HAP-1 (cell line): Measurements from ENCODE around the gene EHD1.

Source experiments
- DNase-seq, 2 experiments: peaks; one replicate each; pipeline ENCODE4 v3.0.0-alpha.2; 2016 to 2020; ENCODE audit warnings: low spot score in 2 of 2
- H3K27me3 ChIP-seq: fragments of 250-450 bp; sonication (Bioruptor Pico); 2 replicates; pipeline ENCODE4 v1.5.1; 2020; ENCODE audit warnings: low read depth, mild to moderate bottlenecking, moderate library complexity
- H3K36me3 ChIP-seq: fragments of 250-450 bp; sonication (Bioruptor Pico); replicated peaks from 2 replicates; pipeline ENCODE4 v1.5.1; 2020; ENCODE audit warnings: mild to moderate bottlenecking
- H3K4me1 ChIP-seq: fragments of 250-450 bp; sonication (Bioruptor Pico); 2 replicates; pipeline ENCODE4 v1.5.1; 2020; ENCODE audit warnings: mild to moderate bottlenecking
- H3K4me3 ChIP-seq: fragments of 250-450 bp; sonication (Bioruptor Pico); 2 replicates; pipeline ENCODE4 v1.5.1; 2020; ENCODE audit warnings: mild to moderate bottlenecking, moderate library complexity
- H3K9me3 ChIP-seq: fragments of 250-450 bp; sonication (Bioruptor Pico); 2 replicates; pipeline ENCODE4 v1.5.1; 2020; ENCODE audit warnings: mild to moderate bottlenecking, moderate library complexity
- in situ Hi-C: fragments of 300-500 bp; cut with MboI; formaldehyde crosslinking; loops from 3 replicates; pipeline ENCODE4 v1.14.3; 2020; ENCODE audit warnings: low sequenced_read_pairs, inconsistent platforms, mixed read lengths

Gene EHD1

DNA sequence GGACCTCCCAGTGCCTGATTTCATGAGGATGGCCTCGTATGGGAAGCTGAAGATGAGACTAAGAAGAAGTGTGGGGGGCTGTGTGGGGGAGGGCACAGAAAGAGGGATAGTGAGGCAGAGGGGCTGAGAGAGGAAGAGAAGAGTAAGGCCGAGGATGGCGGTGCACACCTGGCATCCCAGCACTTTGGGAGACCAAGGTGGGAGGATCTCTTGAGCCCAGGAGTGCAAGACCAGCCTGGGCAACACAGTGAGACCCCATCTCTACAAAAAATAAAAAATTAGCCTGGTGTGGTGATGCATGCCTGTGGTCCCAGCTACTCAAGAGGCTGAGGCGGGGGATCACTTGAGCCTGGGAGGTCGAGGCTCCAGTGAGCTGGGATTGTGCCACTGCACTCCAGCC lies 13.5 kb upstream of the EHD1 start:
- Histone ChIP-seq H3K27me3 (no peaks in the 10 kb centered on the region), H3K36me3 (peaks cover 6% of the 10 kb centered on the region), H3K4me1 (peaks cover 13% of the 10 kb centered on the region), H3K9me3 (no peaks in the 10 kb centered on the region), H3K4me3 (no peak overlapping the region)
- in situ Hi-C loops, result loop anchor here (5.0 kb wide), 1 partner anchor 45 kb away; no protein-coding TSS in a partner anchor
- DNase-seq, result no peak

DNA sequence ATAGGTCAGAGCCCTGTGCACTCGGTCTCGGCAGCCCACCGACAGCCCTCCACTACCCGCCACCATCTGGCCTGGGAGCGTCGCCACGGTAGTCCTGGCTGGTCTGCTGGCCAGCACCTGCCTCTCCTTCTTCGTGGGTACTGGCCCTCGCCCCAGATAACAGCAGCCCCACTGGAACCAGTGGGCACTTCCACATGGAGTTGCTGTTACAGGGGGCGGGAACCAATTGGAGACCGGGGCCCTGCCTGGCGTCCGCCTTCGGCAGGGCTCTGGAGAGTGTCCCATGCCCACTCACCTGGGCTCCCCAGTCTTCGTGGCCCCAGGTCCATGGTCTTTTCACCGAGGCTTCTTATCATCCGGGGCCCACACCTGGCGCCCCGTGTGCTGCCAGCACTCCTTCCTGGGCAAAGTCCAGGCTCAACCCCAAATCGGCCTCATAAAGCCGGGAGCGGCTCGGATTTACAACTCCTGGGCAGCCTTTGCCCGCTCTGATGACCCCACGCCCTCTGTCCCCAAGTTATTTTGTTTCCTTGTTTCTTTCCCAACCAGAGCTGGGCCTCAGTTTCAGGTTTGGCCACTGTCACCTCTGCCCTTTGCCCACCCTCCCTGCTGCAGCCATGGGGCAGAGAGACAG lies 12.9 kb upstream of the EHD1 start:
- in situ Hi-C loops, result loop anchor here (5.0 kb wide), 1 partner anchor 44 kb away; no protein-coding TSS in a partner anchor
- peaks cover 13% of the 10 kb centered on the region for H3K4me1 ChIP-seq

DNA sequence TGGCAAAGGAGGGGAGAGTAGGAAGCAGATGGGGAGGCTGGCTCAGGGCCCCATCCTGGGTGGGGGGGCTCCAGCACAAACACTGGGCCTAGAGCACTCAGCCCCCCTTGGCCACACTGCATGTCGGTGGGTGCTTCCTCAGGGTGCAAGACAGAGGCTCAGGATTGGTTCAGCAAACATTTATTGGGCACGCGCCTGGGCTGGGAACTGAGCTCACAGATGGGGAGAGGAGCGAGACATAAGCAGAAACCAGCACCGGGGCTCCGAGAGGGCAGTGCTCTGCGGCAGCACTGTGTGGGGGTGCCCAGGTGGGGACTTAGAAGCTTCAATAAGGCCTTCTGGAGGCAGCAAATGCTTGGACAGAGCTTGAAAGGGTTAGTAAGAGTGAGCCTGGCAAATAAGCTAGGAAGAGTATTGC lies 12.1 kb upstream of the EHD1 start:
- H3K9me3 ChIP-seq, result no peaks in the 10 kb centered on the region
- peaks cover 13% of the 10 kb centered on the region for H3K4me1 ChIP-seq
- no peak overlapping the region for H3K4me3 ChIP-seq
- H3K36me3 ChIP-seq, result peaks cover 6% of the 10 kb centered on the region; the same call in 1 of the 2 replicates
- in situ Hi-C loops, result loop anchor here (5.0 kb wide), 1 partner anchor 43 kb away; no protein-coding TSS in a partner anchor
- DNase-seq, result no peak
- no peaks in the 10 kb centered on the region for H3K27me3 ChIP-seq

More for the DNA sequence above, 12.9 kb upstream of the EHD1 start:
- H3K4me3 ChIP-seq, result no peak overlapping the region
- H3K36me3 ChIP-seq, result peaks cover 6% of the 10 kb centered on the region
- no peaks in the 10 kb centered on the region for H3K27me3 ChIP-seq
- DNase-seq, result no peak
- no peaks in the 10 kb centered on the region for H3K9me3 ChIP-seq

DNA sequence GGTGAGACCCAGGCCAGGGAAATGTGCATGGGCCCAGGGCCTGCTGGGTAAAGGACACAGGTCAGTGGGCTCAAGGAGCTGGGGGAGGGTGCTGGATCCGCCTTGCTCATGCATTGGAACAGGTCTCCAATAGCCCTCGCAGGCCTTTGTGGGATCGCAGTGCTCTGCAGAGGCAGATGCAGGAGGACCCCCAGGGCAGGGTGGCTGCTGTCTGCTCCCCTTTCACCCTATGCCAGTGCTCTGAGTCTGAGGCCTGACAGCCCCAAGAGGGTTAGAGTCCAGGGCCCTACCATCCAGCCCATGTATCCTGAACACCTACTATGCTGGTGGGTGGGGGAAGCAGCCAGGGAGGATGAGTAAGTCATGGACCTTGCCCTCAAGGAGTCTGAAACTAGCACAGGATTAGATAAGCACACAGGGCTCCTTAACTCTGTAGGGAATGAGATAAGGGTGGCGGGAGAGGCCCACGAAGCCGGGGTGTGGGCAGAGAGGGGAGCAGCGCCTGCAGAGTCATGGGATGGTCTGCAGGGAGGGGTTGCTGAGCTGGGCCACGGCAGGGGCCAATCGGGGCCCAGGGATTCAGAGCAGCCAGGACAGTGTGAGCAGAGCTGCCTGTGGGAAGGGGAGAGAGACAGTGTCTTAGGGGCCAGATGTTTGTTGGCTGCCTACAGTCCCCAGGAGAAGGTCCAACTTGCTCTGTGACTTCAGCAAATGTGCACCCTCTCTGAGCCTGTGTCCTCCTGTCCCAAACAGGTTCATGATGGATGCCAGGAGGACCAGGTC lies 10.5 kb upstream of the EHD1 start:
- in situ Hi-C loops, result no loop called here
- no peak for DNase-seq
- H3K4me1 ChIP-seq, result peaks cover 13% of the 10 kb centered on the region

DNA sequence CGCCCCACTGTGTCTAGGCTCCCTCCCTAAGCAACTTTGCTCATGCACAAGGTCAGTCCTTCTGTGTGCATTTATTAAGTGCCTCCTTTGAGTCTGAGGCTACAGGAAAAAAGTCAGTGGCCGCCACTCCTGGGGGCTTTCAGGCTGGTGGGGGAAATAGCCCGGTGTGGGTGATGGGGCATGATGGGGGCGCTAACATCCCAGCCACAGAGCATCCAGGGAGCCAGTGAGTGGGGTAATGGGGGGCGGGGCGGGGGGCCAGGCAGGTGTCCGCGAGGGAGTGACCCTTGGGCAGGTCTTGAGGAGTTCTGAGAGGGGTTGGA lies 9.9 kb upstream of the EHD1 start:
- peak overlapping the region; percentile 22 for H3K4me3 ChIP-seq

More for the DNA sequence above, 10.5 kb upstream of the EHD1 start:
- H3K9me3 ChIP-seq, result no peaks in the 10 kb centered on the region
- no peaks in the 10 kb centered on the region for H3K27me3 ChIP-seq
- no peak overlapping the region for H3K4me3 ChIP-seq
- H3K36me3 ChIP-seq, result no peaks in the 10 kb centered on the region

DNA sequence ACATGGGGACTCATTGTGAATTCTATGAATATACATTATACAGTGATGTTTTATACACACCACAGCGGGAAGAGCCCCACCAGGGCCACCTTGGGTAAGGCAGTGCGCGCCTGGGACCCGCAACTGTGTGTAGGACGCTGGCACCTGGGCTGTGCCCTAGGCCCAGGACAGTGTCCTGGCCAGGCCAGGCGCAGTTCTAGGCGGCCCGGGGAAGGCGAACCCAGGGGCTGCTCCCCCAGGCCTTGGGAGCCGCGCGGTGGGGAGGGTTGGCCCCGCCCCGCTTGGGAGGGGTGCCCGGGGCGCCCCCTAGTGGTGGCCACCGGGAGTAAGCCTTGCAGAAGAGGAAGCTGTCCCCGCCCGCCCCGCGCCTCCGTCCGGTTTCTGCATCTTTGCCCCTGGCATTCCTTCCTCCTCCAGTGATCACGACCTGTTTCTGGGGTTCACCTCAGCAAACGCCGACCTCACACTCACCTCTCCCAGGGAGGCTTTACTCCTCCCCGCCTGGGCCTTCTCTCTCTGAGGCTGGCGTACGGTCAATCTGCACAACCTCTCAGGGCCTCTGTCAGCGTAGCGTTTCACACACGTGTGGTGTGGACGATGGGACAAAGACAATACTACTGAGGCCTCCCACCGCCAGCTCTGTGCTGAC lies 9.5 kb upstream of the EHD1 start:
- H3K27me3 ChIP-seq, result no peaks in the 10 kb centered on the region
- DNase-seq, result peak; percentile 66 to 89
- in situ Hi-C loops, result no loop called here
- peaks cover 13% of the 10 kb centered on the region for H3K4me1 ChIP-seq
- H3K4me3 ChIP-seq, result peak overlapping the region; percentile 22
- H3K9me3 ChIP-seq, result no peaks in the 10 kb centered on the region
- no peaks in the 10 kb centered on the region for H3K36me3 ChIP-seq

More for the DNA sequence above, 9.9 kb upstream of the EHD1 start:
- Histone ChIP-seq H3K36me3 (no peaks in the 10 kb centered on the region), H3K27me3 (no peaks in the 10 kb centered on the region), H3K4me1 (peaks cover 13% of the 10 kb centered on the region), H3K9me3 (no peaks in the 10 kb centered on the region)
- in situ Hi-C loops, result no loop called here
- no peak for DNase-seq

DNA sequence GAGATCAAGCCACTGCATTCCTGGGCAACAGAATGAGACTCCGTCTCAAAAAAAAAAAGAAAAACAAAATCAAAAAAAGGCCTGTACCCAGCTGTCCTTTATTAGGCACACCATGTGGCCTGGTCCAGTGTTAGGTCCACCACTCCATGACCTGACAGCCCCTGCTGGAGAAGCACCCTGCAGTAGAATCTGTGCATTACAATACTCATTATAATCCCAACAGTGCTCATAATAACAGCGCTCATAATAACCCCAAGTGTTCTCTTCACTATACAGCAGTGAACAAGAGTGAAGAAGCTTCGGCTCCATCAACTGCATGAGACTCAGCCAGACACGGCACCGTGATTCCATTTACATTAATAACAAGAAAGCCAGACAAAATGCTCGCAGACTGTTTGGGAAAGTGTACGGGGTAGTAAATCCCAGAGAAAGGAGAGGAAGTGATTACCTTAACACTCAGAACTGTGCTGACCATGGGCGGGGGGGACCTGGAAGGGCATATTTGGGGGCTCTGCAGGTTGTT lies 8.9 kb upstream of the EHD1 start:
- peaks cover 13% of the 10 kb centered on the region for H3K4me1 ChIP-seq
- in situ Hi-C loops, result no loop called here
- peak overlapping the region; percentile 22; the same call in 1 of the 2 replicates for H3K4me3 ChIP-seq
- no peaks in the 10 kb centered on the region for H3K36me3 ChIP-seq
- H3K27me3 ChIP-seq, result no peaks in the 10 kb centered on the region
- no peaks in the 10 kb centered on the region for H3K9me3 ChIP-seq
- peak; percentile 33 to 48 for DNase-seq

DNA sequence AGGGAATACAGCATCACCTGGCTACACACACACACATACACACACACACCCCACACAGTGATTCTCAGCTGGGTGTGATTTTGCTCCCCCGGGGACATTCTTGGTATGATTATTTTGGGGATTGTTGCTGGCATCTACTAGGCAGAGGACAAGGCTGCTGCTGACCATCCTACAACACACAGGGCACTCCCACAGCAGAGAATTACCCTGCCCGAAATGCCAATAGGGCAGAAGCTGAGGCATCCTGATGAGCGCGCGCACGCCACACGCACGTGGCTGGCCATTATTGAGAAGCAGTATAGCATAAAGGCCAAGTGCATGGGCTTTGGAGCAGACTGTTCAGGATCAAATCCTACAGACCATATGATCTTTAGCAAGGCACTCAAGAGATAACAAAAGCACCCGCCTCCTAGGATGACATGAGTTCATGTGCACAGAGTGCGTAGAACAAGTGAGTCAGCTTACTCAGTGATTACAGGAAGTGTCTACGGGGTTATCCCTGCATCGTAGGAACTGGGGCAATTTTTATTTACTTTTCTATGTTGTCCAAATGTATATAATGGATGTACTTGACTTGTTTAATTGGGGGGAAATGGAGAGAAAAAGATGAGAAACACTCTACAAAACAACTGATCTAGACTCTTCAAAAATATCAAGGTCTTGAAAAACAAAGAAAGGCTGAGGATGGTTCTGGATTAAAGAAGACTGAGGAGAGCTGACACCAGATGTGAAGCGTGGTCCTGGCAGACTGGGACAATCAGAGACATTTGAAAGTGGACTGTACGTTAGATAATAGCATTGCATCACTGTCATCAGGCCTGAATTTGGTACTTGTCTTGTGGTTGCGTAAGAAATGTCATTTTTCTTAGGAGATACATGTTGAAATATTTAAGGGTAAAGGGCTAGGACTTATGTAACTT lies 7.2 kb upstream of the EHD1 start:
- Histone ChIP-seq H3K4me3 (no peak overlapping the region), H3K9me3 (no peaks in the 10 kb centered on the region), H3K4me1 (peaks cover 13% of the 10 kb centered on the region), H3K36me3 (no peaks in the 10 kb centered on the region), H3K27me3 (no peaks in the 10 kb centered on the region)
- no peak for DNase-seq
- in situ Hi-C loops, result no loop called here

DNA sequence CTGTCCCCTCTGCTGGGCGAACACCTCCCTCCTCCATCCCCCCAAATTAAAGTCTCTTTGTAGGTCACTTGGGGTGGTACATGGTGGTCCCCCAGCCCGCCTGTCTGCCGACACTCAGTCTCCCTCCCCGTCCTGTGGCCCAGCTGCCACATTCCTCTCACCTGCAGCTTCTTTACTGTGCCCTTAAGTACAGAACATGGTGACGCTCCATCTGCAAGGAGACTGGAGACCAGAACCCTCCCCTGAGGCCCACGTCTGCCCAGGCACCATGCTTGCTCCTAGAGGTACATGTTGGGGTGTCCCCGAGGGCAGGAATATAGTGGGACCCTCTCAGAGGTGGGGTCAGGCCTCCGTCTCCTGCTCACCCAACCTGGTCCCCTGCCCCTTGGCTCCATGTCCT lies 5.6 kb upstream of the EHD1 start:
- H3K4me1 ChIP-seq, result peaks cover 18% of the 10 kb centered on the region
- in situ Hi-C loops, result no loop called here
- H3K9me3 ChIP-seq, result no peaks in the 10 kb centered on the region
- no peak overlapping the region for H3K4me3 ChIP-seq
- DNase-seq, result no peak
- H3K36me3 ChIP-seq, result no peaks in the 10 kb centered on the region
- no peaks in the 10 kb centered on the region for H3K27me3 ChIP-seq

DNA sequence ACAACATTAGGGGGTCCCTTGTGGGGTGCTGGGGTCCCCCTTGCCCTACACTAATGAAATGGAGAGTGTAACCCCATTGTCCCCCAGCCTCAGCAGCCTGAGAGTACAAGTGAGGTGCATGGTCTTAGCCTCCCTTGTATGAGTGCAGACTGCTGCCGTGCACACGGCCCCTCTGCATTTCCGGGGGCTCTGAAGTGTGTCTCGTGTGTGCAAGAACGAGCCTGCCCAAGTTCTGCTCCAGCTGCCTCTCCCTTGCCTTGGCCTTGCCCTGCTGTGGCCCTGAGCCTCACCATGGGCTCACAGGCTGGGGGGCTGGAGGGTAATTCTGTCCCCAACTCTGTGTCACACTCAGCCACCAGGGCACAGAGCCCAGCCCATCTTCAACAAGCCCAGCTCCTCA lies 5.2 kb upstream of the EHD1 start:
- Histone ChIP-seq H3K36me3 (no peaks in the 10 kb centered on the region), H3K9me3 (no peaks in the 10 kb centered on the region), H3K4me1 (peaks cover 18% of the 10 kb centered on the region), H3K4me3 (no peak overlapping the region), H3K27me3 (no peaks in the 10 kb centered on the region)
- in situ Hi-C loops, result no loop called here
- no peak for DNase-seq

DNA sequence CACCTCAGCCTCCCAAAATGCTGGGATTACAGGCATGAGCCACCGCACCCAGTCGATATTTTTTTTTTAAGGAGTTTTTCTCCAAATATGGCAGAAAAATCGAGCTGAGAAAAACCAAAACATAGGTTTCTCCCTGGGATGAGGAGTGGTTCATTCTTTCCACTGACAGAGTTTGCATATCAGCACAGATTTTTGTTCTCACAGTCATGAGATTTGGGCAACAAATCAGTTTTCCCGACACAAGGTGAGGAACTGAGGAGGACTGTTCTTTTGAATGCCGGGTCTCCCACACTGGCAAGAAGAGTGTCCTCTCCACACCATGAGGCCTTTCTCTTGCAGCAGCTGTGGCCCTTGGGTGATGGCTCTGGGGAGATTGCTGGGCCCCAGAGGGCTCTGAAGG lies 3.8 kb upstream of the EHD1 start:
- DNase-seq, result no peak
- in situ Hi-C loops, result no loop called here
- Histone ChIP-seq H3K27me3 (no peaks in the 10 kb centered on the region), H3K4me1 (peaks cover 6% of the 10 kb centered on the region), H3K9me3 (no peaks in the 10 kb centered on the region), H3K36me3 (no peaks in the 10 kb centered on the region), H3K4me3 (no peak overlapping the region)

DNA sequence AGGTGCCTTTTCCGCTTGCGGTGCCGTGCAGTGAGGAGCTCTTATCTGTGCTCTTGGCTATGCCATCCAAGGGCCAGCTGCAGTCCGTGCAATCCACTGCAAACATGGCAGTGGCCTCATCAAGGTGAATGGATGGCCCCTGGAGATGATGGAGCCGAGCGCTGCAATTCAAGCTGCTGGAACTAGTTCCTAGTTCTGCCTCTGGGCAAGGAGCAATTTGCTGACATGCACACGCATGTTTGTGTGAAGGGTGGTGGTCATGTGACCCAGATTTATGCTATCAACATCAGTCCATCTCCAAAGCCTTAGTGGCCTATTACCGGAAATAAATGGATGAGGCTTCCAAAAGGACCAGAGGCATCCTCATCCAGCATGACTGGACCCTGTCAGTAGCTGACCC lies 3.1 kb upstream of the EHD1 start:
- peaks cover 8% of the 10 kb centered on the region for H3K4me1 ChIP-seq
- in situ Hi-C loops, result no loop called here
- DNase-seq, result no peak

More for the DNA sequence above, 3.1 kb upstream of the EHD1 start:
- H3K27me3 ChIP-seq, result no peaks in the 10 kb centered on the region
- H3K9me3 ChIP-seq, result no peaks in the 10 kb centered on the region
- H3K4me3 ChIP-seq, result no peak overlapping the region
- H3K36me3 ChIP-seq, result no peaks in the 10 kb centered on the region
